MCF 10A (cell line): ENCODE data around the gene KCNMA1. TPM values are rescaled to one million over a fixed set of nuclear protein-coding genes. Genes with fewer than 3 reads are reported as not detected.

ENCODE experiments used
- BruUV-seq: library from RNA; stranded (reverse); fragments of 400-500 nt; replicated peaks from 2 replicates; lab custom pipeline; 2021; lab: Mats Ljungman, UMichigan
- CTCF ChIA-PET: fragments of 300-600 bp; sonication (Branson Sonifier 250); formaldehyde crosslinking; extraction: SDS; loops from one replicate; lab custom pipeline; 2021; ENCODE audit warnings: antibody characterized with exemption, inconsistent platforms; lab: Yijun Ruan, JAX
- POLR2A ChIA-PET: fragments of 300-600, 350-650 bp; sonication (Branson Sonifier 250); formaldehyde crosslinking; extraction: SDS; loops from one replicate; lab custom pipeline; 2020; ENCODE audit warnings: antibody characterized with exemption, inconsistent platforms; lab: Yijun Ruan, JAX
- DNase-seq: peaks from one replicate; pipeline ENCODE4 v3.0.0-alpha.2; 2018; ENCODE audit not compliant: unreplicated experiment
- H3K27ac Mint-ChIP-seq: one replicate; pipeline ENCODE4 v1.8.0; 2022; ENCODE audit warnings: mild to moderate bottlenecking, low read depth, mixed read lengths; ENCODE audit not compliant: unreplicated experiment
- H3K27me3 Mint-ChIP-seq: one replicate; pipeline ENCODE4 v1.8.0; 2022; ENCODE audit warnings: mixed read lengths; ENCODE audit not compliant: insufficient read depth, unreplicated experiment
- H3K36me3 Mint-ChIP-seq: one replicate; pipeline ENCODE4 v1.8.0; 2022; ENCODE audit warnings: mild to moderate bottlenecking, moderate library complexity, mixed read lengths; ENCODE audit not compliant: insufficient read depth, unreplicated experiment
- H3K4me1 Mint-ChIP-seq: one replicate; pipeline ENCODE4 v1.8.0; 2022; ENCODE audit warnings: mixed read lengths; ENCODE audit not compliant: insufficient read depth, unreplicated experiment
- H3K4me3 Mint-ChIP-seq: one replicate; pipeline ENCODE4 v1.8.0; 2022; ENCODE audit warnings: mild to moderate bottlenecking, moderate library complexity, mixed read lengths; ENCODE audit not compliant: unreplicated experiment
- H3K9me3 Mint-ChIP-seq: one replicate; pipeline ENCODE4 v1.8.0; 2022; ENCODE audit warnings: mixed read lengths; ENCODE audit not compliant: unreplicated experiment
- intact Hi-C: fragments of 100-400 bp; cut with micrococcal nuclease; formaldehyde crosslinking; loops from 2 replicates; pipeline ENCODE4 v1.14.1; 2022
- total RNA-seq: library from RNA; stranded (reverse); gene quantifications from 2 replicates; pipeline ENCODE4 v1.2.3, GENCODE V29; 2022
- TF ChIP-seq, protein P1 (sequence below): fragments of 200-600 bp; IDR thresholded peaks from one replicate; pipeline ENCODE4 v1.8.0; 2022; ENCODE audit warnings: antibody characterized with exemption, mild to moderate bottlenecking; ENCODE audit not compliant: unreplicated experiment

KCNMA1 gene
- total RNA-seq, 1 experiment from 2014 or later: 7.5 TPM

DNA sequence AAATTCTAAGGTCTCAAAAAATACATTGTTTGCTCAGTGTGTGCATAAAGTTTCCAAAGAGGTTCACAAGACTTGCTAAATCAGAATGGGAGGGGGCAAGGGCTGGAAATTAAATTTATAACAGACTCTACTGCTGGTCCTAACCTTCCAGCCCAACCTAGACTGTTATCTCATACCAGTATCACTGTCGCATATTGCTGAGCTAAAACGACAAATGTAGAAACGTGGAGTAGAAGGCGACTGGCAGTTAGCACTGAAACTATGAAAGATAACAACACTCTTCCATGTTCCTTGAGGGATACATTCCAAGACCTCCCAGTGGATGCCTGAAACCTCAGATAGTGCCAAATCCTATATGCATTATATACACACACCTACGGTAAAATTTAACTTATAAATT lies 514.3 kb downstream of the KCNMA1 start:
- ChIA-PET CTCF (no interaction called here), POLR2A (no interaction called here)
- no peak for DNase-seq
- Mint-ChIP-seq H3K4me3 (no peak overlapping the region), H3K27me3 (no peaks in the 10 kb centered on the region), H3K4me1 (no peaks in the 10 kb centered on the region), H3K27ac (no peak overlapping the region), H3K9me3 (no peaks in the 10 kb centered on the region), H3K36me3 (peaks cover 6% of the 10 kb centered on the region)
- intact Hi-C loops: no loop called here
- TF ChIP-seq, protein P1, sequence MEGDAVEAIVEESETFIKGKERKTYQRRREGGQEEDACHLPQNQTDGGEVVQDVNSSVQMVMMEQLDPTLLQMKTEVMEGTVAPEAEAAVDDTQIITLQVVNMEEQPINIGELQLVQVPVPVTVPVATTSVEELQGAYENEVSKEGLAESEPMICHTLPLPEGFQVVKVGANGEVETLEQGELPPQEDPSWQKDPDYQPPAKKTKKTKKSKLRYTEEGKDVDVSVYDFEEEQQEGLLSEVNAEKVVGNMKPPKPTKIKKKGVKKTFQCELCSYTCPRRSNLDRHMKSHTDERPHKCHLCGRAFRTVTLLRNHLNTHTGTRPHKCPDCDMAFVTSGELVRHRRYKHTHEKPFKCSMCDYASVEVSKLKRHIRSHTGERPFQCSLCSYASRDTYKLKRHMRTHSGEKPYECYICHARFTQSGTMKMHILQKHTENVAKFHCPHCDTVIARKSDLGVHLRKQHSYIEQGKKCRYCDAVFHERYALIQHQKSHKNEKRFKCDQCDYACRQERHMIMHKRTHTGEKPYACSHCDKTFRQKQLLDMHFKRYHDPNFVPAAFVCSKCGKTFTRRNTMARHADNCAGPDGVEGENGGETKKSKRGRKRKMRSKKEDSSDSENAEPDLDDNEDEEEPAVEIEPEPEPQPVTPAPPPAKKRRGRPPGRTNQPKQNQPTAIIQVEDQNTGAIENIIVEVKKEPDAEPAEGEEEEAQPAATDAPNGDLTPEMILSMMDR: no peak
- no TSS peak for BruUV-seq

DNA sequence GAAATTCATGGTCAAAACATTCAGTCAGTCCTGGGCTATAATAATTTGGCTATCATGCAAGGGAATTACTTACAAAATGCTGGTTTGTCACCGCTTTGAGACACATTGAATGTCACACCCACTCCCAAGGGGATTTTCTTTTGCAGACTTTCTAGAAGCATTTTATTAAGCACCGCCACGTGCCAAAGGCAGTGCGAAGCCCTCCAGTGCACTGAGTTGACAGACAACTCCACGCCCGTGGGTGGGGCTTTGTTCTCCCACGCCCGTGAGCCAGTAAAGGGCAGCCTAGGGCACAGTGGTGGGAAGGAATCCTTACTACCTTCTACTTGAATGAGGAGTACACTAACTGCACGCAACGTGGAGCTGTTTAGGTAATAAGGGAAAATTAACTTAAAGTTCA lies 515.8 kb downstream of the KCNMA1 start:
- BruUV-seq: no TSS peak

DNA sequence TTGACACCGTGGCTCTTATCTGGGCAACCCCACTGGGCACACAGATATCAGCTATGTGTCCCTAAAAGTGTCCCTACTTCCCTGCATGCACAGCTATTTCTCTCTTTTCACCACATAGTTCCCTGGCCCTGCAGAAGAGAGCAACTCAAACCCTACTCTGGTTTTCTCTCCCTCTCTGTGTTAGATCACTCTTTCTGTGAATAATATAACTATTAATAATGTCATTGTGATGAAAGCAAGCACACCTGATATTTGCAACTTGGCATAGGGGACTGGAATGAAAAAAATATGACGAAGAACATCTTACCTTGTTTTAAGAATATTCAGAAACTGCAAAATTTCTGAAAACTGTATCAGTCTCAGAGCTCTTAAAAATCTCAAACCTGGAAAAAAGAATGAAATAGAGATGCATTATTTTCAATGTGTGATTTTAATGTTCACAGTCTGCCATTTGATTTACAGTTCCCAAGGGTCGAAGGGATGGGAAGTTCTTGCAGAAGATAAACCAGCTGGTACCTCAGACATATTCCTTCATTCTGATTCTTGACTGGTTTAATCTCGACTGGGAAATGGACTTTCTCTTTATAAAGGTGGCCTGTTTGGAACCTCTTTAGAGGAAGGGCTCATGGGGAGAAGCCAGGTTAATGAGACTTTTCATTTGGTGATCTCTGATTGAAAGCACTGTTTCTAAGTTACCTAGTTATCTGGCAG lies 516.8 kb downstream of the KCNMA1 start:
- no peaks in the 10 kb centered on the region for H3K27me3 Mint-ChIP-seq
- H3K27ac Mint-ChIP-seq: no peak overlapping the region
- CTCF ChIA-PET: interaction anchor here (0.6 kb wide), 2 partner anchors 53 to 1723 kb away, joined by 3 read pairs; no protein-coding TSS in a partner anchor
- H3K9me3 Mint-ChIP-seq: no peaks in the 10 kb centered on the region
- no peak for DNase-seq
- no peak overlapping the region for H3K4me3 Mint-ChIP-seq
- no peaks in the 10 kb centered on the region for H3K4me1 Mint-ChIP-seq
- H3K36me3 Mint-ChIP-seq: peaks cover 6% of the 10 kb centered on the region
- POLR2A ChIA-PET: no interaction called here
- BruUV-seq: no TSS peak
- intact Hi-C loops: no loop called here
- TF ChIP-seq, protein P1: no peak

More for the DNA sequence above, 515.8 kb downstream of the KCNMA1 start:
- Mint-ChIP-seq H3K4me1 (no peaks in the 10 kb centered on the region), H3K36me3 (peaks cover 6% of the 10 kb centered on the region), H3K9me3 (no peaks in the 10 kb centered on the region), H3K27me3 (no peaks in the 10 kb centered on the region), H3K27ac (no peak overlapping the region), H3K4me3 (no peak overlapping the region)
- DNase-seq: no peak
- intact Hi-C loops: no loop called here
- CTCF ChIA-PET: interaction anchor here (0.6 to 1.0 kb wide), 3 partner anchors 9 to 52 kb away, joined by 3 read pairs; no protein-coding TSS in a partner anchor
- POLR2A ChIA-PET: interaction anchor here (0.6 kb wide), 1 partner anchor 32 kb away, joined by 3 read pairs; no protein-coding TSS in a partner anchor
- TF ChIP-seq, protein P1: no peak

DNA sequence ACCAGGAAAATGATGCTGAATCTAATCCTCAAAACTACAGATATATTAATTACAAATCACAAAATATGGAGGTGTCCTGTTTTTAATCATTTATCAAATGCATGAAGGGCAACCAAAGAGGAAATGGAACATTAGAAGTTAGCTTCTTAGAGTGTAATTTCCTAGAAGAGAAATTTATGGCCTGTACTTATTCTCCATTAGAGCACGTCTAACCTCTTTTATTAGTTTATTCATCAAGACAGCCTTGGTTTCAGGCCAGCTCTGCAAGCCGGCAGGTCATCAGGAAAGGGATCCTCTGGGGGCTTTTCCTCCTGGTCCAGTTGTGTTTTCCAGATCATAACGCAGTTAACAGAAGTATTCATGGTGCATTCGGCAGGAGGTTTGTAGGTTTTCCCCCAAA lies 517.6 kb downstream of the KCNMA1 start:
- Mint-ChIP-seq H3K36me3 (peaks cover 6% of the 10 kb centered on the region), H3K4me3 (no peak overlapping the region), H3K27ac (no peak overlapping the region), H3K27me3 (no peaks in the 10 kb centered on the region), H3K4me1 (no peaks in the 10 kb centered on the region), H3K9me3 (no peaks in the 10 kb centered on the region)
- TF ChIP-seq, protein P1: no peak
- no peak for DNase-seq
- BruUV-seq: no TSS peak
- POLR2A ChIA-PET: no interaction called here
- CTCF ChIA-PET: no interaction called here
- intact Hi-C loops: no loop called here
